HG03457 (cell line): ENCODE measurements around the gene MERTK.

Source experiments
- ATAC-seq: cut with Tn5 transposase; IDR thresholded peaks from one replicate; pipeline ENCODE4 v1.9.1; 2021; ENCODE audit warnings: moderate number of reproducible peaks; ENCODE audit not compliant: unreplicated experiment

MERTK gene

DNA sequence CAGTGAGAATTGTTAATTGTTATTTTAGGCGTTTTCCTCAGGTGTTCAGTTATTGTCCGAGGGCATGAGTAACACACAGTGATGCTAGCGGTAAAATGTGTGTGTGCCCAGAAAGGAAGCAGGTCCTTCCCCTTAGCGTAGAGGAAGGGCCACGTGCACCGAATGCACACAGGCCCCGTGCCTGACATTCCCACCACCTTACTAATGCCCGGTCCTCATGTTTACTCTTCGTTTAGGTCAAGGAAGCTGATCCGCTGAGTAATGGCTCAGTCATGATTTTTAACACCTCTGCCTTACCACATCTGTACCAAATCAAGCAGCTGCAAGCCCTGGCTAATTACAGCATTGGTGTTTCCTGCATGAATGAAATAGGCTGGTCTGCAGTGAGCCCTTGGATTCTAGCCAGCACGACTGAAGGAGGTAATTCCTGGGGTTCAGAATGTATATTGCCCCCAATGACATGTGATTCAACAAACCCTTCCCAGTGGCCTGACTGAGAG is 76.7 kb downstream of the MERTK start:
- no peak for ATAC-seq

- no peak for ATAC-seq
These were observed 77.4 kb downstream of the MERTK start for GRCh38 chr2:111975819-111976218.

- ATAC-seq: no peak
These were observed 78.8 kb downstream of the MERTK start for GRCh38 chr2:111977240-111977639.

- ATAC-seq: no peak
These were observed 80.2 kb downstream of the MERTK start for GRCh38 chr2:111978452-111979170.

DNA sequence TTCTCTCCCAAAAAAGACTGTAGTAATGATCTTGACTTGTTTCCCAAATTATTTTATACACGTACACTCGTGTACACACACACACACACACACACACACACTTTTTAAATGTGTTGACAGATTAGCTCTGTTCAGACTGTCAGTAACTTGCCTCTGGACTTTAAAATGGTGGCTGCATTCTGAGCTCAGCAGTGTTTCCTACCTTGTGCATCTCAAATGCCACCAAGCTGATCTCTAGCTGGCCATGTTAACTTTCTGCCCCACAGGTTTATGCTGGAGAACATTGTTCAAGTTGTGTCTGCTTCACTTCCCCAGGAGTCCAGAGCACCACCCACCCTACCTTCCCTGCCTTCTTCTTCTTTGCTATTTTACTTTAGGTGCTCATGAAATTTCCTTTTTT is 83.3 kb downstream of the MERTK start:
- ATAC-seq: no peak

GRCh38 chr2:111982822-111983221 is 84.4 kb downstream of the MERTK start:
- no peak for ATAC-seq

GRCh38 chr2:111983478-111984212 is 85.2 kb downstream of the MERTK start:
- no peak for ATAC-seq

DNA sequence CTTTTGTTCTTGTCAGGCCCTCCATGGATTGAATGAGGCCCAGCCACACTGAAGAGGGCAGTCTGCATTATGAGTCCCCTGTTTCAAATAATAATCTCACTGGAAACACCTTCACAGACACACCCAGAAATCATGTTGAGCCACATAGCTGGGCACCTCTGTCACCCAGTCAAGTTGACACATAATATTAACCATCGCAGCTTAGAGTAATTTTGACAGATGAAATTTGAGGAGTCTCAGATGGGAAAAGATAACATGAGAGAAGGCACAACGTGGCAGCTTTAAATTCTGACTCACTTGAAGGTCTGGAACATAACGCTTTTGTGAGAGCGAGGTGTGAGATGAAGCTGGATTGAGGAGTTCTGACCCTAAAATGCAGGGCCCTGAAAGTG is 85.8 kb downstream of the MERTK start:
- no peak for ATAC-seq

DNA sequence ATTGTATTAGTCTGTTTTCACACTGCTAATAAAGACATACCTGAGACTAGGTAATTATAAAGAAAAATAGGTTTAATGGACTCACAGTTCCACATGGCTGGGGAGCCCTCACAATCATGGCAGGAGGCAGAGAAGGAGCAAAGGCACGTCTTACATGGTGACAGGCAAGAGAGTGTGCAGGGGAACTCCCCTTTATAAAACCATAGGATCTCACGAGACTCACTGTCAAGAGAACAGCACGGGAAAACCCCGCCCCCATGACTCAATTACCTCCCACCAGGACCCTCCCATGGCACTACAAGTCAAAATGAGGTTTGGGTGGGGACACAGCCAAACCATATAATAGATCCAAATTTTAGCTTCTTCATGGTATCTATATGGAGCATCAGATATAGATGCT is 87.1 kb downstream of the MERTK start:
- ATAC-seq: no peak

GRCh38 chr2:111986116-111986900 is 87.9 kb downstream of the MERTK start:
- no peak for ATAC-seq

- ATAC-seq: no peak
These were observed 92.0 kb downstream of the MERTK start for GRCh38 chr2:111990375-111990774.

GRCh38 chr2:111990856-111991255 is 92.4 kb downstream of the MERTK start:
- ATAC-seq: no peak

- ATAC-seq: no peak
These were observed 95.6 kb downstream of the MERTK start for GRCh38 chr2:111994042-111994441.

GRCh38 chr2:111995148-111995547 is 96.7 kb downstream of the MERTK start:
- no peak for ATAC-seq

- no peak for ATAC-seq
These were observed 101.4 kb downstream of the MERTK start for GRCh38 chr2:111999809-112000208.

- no peak for ATAC-seq
These were observed 102.2 kb downstream of the MERTK start for GRCh38 chr2:112000399-112001135.

DNA sequence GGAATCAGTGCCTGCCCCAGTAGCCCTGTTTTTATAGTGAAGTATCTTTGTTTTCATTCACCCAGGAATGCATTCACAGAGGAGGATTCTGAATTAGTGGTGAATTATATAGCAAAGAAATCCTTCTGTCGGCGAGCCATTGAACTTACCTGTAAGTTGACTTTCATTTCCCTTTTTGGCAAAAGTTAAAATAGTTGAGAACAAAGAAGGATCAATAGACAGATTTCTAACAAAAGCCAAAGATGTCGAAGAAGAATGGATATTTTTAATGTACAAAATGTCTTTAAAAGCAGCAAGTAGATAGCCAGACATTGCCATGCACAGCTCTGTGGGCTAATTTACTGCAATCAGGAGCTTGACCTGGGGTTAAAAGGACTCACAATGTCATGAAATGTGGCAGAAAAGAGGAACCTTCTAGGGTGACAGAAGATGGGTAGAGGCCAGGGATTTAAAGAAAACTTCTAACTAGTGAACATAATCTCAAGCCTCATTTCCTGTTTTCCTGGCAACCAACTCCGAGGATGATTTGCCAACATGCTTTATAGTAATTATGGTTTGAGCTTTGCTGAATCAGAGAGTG is 102.8 kb downstream of the MERTK start:
- ATAC-seq: no peak

GRCh38 chr2:112001942-112002341 is 103.5 kb downstream of the MERTK start:
- no peak for ATAC-seq

DNA sequence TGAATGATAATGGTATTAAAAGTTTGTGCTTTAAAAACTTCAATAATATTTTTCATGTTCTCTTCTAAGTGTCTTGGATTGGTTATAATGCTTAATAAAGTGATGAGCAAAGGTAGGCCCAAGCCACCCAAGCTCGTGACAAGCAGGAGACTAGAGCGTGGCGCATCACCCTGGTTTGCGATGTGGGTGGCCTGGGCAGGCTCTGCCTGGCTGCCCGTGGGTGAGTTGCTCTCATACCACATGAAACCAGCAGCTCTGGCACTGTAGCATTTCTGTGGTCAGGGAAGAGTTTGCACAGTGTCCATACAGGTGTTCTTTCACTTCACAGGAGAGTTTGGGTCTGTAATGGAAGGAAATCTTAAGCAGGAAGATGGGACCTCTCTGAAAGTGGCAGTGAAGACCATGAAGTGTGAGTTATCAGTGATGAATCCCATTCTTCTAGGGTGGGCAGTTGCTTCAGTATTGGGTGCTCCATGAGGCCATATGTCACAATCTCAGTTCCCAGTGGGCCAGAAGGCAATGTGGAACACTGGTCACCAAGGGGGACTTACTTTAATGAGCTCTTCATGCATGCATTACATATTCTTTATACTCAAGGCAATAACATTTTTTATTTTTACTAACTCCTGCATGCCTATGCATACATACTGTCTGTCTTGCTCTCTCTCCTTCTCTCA is 105.3 kb downstream of the MERTK start:
- no peak for ATAC-seq

DNA sequence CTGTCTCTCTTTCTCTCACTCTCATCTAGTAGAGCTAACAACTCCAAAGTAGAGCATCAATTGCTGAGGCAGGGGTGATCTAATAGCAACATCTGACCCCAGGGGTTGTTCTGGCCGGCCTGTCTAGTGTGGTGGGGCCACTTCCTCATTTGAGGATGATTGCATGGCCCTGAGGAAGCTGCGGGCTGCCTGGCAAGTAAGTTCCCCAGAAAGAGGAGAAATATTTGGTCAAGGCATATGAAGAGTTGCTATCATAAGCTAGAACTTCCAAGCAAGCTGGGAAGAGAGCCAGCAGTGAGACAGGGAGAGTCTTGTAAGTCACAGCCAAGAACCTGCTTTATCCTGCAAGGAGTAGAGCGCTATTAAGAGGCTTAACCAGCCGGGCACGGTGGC is 105.8 kb downstream of the MERTK start:
- peak; percentile 50 for ATAC-seq
